ENCODE measurements around the gene OR4B1. TPM values are rescaled to one million over a fixed set of nuclear protein-coding genes. Genes with fewer than 3 reads are reported as not detected.
"Not testable (repeated sequence)": the region's sequence is repeated elsewhere in the genome, so short reads cannot be mapped to it uniquely, and the experiment has no call there.

OR4B1 gene
- total RNA-seq, 4 donors from 2014 or later = not detected

DNA sequence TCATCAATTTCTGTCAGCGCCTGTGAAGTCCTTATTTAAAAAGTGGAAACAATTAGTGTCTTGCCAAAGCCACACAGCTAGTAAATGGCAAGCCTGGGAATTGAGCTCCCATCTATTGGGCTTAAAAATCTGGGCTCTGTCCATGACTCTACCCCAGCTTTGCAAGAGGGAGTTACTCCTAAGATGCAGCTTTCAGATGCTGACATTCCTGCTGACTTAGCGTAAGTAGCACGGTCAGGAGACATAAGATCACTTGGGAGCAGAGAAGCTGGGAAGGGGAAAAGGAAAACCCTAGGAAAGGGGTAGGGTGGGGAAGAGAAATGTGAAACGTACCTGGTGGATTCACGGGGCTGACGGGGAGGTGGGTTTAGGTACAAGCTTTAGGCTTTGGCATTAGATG is 36.0 kb upstream of the OR4B1 start:
- Histone ChIP-seq H3K9me3 (no peaks in the 10 kb centered on the region), H3K4me3 (no peak overlapping the region), H3K27me3 (no peaks in the 10 kb centered on the region), H3K36me3 (no peaks in the 10 kb centered on the region), H3K27ac (replicated peaks in 1 of 4) (no peak overlapping the region), H3K4me1 (peaks cover 0 to 3% (median 0%) of the 10 kb centered on the region in 4 donors)
- DNase-seq (ENCODE audit: extremely low spot score) = no peak
- intact Hi-C loops (cut with DNase I) = no loop called here
- TF ChIP-seq, protein P1, sequence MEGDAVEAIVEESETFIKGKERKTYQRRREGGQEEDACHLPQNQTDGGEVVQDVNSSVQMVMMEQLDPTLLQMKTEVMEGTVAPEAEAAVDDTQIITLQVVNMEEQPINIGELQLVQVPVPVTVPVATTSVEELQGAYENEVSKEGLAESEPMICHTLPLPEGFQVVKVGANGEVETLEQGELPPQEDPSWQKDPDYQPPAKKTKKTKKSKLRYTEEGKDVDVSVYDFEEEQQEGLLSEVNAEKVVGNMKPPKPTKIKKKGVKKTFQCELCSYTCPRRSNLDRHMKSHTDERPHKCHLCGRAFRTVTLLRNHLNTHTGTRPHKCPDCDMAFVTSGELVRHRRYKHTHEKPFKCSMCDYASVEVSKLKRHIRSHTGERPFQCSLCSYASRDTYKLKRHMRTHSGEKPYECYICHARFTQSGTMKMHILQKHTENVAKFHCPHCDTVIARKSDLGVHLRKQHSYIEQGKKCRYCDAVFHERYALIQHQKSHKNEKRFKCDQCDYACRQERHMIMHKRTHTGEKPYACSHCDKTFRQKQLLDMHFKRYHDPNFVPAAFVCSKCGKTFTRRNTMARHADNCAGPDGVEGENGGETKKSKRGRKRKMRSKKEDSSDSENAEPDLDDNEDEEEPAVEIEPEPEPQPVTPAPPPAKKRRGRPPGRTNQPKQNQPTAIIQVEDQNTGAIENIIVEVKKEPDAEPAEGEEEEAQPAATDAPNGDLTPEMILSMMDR (IDR thresholded peaks at IDR 0.05) = no peak
- TF ChIP-seq POLR2AphosphoS5 (IDR thresholded peaks at IDR 0.05) (no peak), POLR2A (IDR thresholded peaks at IDR 0.05; ENCODE audit: low read depth) (no peak), EP300 (IDR thresholded peaks at IDR 0.05) (no peak)
- WGBS = 81% methylated on average over 6 of the region's 6 CpGs

DNA sequence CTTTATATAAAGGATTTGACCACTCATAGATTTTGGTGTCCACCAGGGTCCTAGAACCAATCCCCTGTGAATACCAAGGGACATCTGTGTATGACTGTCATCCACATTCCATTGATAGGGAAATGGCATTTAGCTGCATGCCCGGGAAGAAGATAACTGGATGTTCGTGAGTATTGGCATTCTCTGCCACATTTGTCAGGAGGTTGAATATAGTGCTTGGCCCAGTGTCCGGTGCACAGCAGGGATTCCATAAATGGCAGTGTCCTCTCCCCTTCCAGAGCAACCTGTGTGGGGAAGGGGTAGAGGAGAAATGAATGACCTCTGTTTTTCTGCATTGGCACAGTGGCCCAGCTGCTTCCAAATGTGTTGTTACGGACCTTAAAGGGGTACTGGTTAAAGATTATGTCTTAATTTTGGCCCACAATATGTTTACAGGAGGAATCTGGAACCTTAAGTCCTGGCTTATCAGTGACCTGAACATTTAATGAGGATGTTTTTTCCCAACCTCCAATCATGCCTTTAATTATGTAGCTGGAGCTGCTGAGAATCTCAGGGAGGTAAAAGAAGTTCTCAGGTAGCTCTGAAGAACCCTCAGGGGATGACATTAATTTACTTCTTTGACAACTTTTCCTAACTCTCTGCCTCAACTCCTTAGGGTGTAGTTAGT is 33.6 kb upstream of the OR4B1 start:
- Histone ChIP-seq H3K4me1 (peaks cover 0 to 3% (median 0%) of the 10 kb centered on the region in 4 donors), H3K27ac (replicated peaks in 1 of 4) (no peak overlapping the region), H3K36me3 (no peaks in the 10 kb centered on the region), H3K27me3 (no peaks in the 10 kb centered on the region), H3K4me3 (no peak overlapping the region), H3K9me3 (no peaks in the 10 kb centered on the region)
- WGBS = 79% methylated on average over 4 of the region's 4 CpGs
- DNase-seq (ENCODE audit: extremely low spot score) = no peak
- no peak for TF ChIP-seq EP300 (IDR thresholded peaks at IDR 0.05)
- TF ChIP-seq POLR2AphosphoS5 (IDR thresholded peaks at IDR 0.05) = no peak
- TF ChIP-seq, protein P1 (IDR thresholded peaks at IDR 0.05) = no peak
- no peak for TF ChIP-seq POLR2A (IDR thresholded peaks at IDR 0.05; ENCODE audit: low read depth)
- intact Hi-C loops (cut with DNase I) = no loop called here

DNA sequence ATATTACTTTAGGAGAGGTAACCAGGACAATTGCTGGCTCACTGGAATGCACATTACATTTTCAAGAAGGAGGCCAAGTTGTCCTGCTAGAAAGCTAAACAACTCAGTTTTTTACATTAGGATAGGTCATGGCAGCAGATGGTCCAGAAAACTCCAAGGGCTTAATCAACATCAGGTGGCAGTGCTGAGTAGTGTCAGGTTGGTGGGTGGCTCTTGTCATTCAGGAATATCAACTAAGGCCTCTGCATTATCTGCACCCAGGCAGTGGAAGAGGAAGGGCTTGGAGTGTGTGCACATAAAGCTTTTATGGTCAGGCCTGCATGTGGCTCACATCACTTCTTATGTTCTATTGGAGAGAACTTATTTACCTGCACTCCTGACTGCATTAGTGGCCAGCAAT is 32.2 kb upstream of the OR4B1 start:
- DNase-seq (ENCODE audit: extremely low spot score) = no peak
- H3K4me3 ChIP-seq = no peak overlapping the region
- intact Hi-C loops (cut with DNase I) = no loop called here
- no peaks in the 10 kb centered on the region for H3K4me1 ChIP-seq
- TF ChIP-seq EP300 (IDR thresholded peaks at IDR 0.05) = no peak
- TF ChIP-seq, protein P1 (IDR thresholded peaks at IDR 0.05) = no peak
- TF ChIP-seq POLR2AphosphoS5 (IDR thresholded peaks at IDR 0.05) = no peak
- TF ChIP-seq POLR2A (IDR thresholded peaks at IDR 0.05; ENCODE audit: low read depth) = no peak
- H3K27me3 ChIP-seq = no peaks in the 10 kb centered on the region
- no peak overlapping the region for H3K27ac ChIP-seq (replicated peaks in 1 of 4)
- H3K9me3 ChIP-seq = no peaks in the 10 kb centered on the region
- no peaks in the 10 kb centered on the region for H3K36me3 ChIP-seq

DNA sequence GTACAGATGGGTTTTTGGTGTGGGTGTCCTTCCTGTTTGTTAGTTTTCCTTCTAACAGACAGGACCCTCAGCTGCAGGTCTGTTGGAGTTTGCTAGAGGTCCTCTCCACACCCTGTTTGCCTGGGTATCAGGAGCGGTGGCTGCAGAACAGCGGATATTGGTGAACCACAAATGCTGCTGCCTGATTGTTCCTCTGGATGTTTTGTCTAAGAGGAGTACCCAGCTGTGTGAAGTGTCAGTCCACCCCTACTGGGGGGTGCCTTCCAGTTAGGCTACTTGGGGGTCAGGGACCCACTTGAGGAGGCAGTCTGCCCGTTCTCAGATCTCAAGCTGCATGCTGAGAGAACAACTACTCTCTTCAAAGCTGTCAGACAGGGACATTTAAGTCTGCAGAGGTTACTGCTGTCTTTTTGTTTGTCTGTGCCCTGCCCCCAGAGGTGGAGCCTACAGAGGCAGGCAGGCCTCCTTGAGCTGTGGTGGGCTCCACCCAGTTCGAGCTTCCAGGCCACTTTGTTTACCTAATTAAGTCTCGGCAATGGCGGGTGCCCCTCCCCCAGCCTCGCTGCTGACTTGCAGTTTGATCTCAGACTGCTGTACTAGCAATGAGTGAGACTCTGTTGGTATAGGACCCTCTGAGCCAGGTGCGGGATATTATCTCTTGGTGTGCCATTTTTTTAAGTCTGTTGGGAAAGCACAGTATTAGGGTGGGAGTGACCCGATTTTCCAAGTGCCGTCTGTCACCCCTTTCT is 25.5 kb upstream of the OR4B1 start:
- DNase-seq (ENCODE audit: extremely low spot score); H3K27ac ChIP-seq (replicated peaks in 1 of 4); H3K4me1 ChIP-seq; H3K27me3 ChIP-seq; H3K36me3 ChIP-seq; intact Hi-C loops (cut with DNase I); H3K4me3 ChIP-seq: not testable (repeated sequence)
- 59% methylated on average over 8 of the region's 10 CpGs for WGBS
- H3K9me3 ChIP-seq = peaks cover 0 to 21% (median 6%) of the 10 kb centered on the region in 4 donors

DNA sequence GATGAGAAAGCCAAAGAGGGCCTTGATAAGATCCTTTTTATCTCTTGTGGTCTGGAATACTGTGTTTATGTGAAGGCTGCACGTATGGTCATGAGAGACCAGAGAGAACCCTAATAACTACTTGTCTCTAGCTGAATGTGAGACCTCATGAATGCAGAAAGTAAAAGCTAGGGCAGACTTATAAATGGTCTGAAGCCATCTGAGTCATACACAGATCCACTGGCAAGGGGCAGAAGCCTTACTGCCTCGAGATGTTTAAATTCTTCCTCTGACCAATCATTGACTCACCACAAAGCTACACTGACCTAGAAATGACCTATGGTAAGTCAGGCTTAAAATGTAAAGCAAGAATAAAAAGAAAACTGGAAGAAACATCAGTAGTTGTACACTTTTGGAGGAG is 22.7 kb upstream of the OR4B1 start:
- WGBS = 70% methylated on average over 2 of the region's 2 CpGs
- Histone ChIP-seq H3K9me3 (peaks cover 0 to 26% (median 9%) of the 10 kb centered on the region in 4 donors), H3K36me3 (no peaks in the 10 kb centered on the region), H3K4me3 (no peak overlapping the region), H3K27ac (replicated peaks in 1 of 4) (no peak overlapping the region), H3K27me3 (peaks cover 0 to 7% (median 0%) of the 10 kb centered on the region in 4 donors), H3K4me1 (no peaks in the 10 kb centered on the region)
- TF ChIP-seq, protein P1 (IDR thresholded peaks at IDR 0.05) = no peak
- TF ChIP-seq POLR2A (IDR thresholded peaks at IDR 0.05; ENCODE audit: low read depth) (no peak), EP300 (IDR thresholded peaks at IDR 0.05) (no peak), POLR2AphosphoS5 (IDR thresholded peaks at IDR 0.05) (no peak)
- DNase-seq (ENCODE audit: extremely low spot score) = no peak
- intact Hi-C loops (cut with DNase I) = no loop called here
